ENCODE measurements around the gene ANTXR2.

GRCh38 chr4:80062527-80062926, 10.5 kb downstream of the ANTXR2 start:
- TF ChIP-seq POLR2AphosphoS5 (IDR thresholded peaks at IDR 0.05; ENCODE audit: low read depth, low read length) (no peak), SIN3A (IDR thresholded peaks at IDR 0.05; ENCODE audit: borderline replicate concordance, insufficient read depth, low read length) (no peak), REST (IDR thresholded peaks at IDR 0.05; ENCODE audit: insufficient read depth in 1 of 2, low read depth in 2 of 2, low read length in 2 of 2) (no peak), TAF1 (IDR thresholded peaks at IDR 0.05; ENCODE audit: borderline replicate concordance, insufficient read depth, low read length) (no peak)

All from PFSK-1 (cell line).